Endothelial cell of umbilical vein (primary cell): ENCODE measurements around the gene PHKA2. TPM values are rescaled to one million over a fixed set of nuclear protein-coding genes. Genes with fewer than 3 reads are reported as not detected.

Source experiments
- BruUV-seq: library from RNA; stranded (reverse); fragments of 400-500 nt; replicated peaks from 2 replicates; lab custom pipeline; 2021; lab: Mats Ljungman, UMichigan
- CTCF ChIA-PET: fragments of 300-600, 350-600 bp; sonication (Branson Sonifier 250); formaldehyde crosslinking; loops from one replicate; lab custom pipeline; 2021; ENCODE audit warnings: antibody characterized with exemption, inconsistent platforms; lab: Charles Lee
- POLR2A ChIA-PET: fragments of 300-600, 350-600 bp; sonication (Branson Sonifier 250); formaldehyde crosslinking; loops from one replicate; lab custom pipeline; 2021; ENCODE audit warnings: antibody characterized with exemption, inconsistent platforms; lab: Charles Lee
- DNase-seq: peaks from one replicate; pipeline ENCODE4 v3.0.0-alpha.2; 2011; ENCODE audit warnings: low read depth, low spot score
- FAIRE-seq: peaks from 2 replicates; lab custom pipeline; 2011; peaks lifted over from hg19 to GRCh38; lab: Jason Lieb, UNC
- H2AFZ ChIP-seq: 2 replicates; pipeline ENCODE4 v1.6.0; 2012; ENCODE audit warnings: low read depth, low read length, control low read depth, inconsistent platforms
- H3K27ac ChIP-seq: 2 replicates; pipeline ENCODE4 v1.5.1; 2011; ENCODE audit warnings: low read depth, mild to moderate bottlenecking, control low read depth, low read length, moderate library complexity; ENCODE audit not compliant: insufficient read depth
- H3K27me3 ChIP-seq, 2 experiments: 2 replicates each; pipeline versions ENCODE4 v1.6.0 to v1.6.1; 2011; ENCODE audit warnings: low read length in 2 of 2, mixed read lengths in 1 of 2; ENCODE audit not compliant: control insufficient read depth in 2 of 2, insufficient read depth in 2 of 2
- H3K36me3 ChIP-seq, 2 experiments: 2 replicates in 1 of 2; 3 replicates in 1 of 2; pipeline ENCODE4 v1.5.1; 2011; ENCODE audit warnings: low read length in 2 of 2, mild to moderate bottlenecking in 1 of 2, moderate library complexity in 1 of 2; ENCODE audit not compliant: control insufficient read depth in 2 of 2, insufficient read depth in 2 of 2; ENCODE audit errors: extremely low read depth in 1 of 2
- H3K4me1 ChIP-seq: 3 replicates; pipeline ENCODE4 v1.5.1; 2011; ENCODE audit warnings: mild to moderate bottlenecking, low read length; ENCODE audit not compliant: control insufficient read depth, insufficient read depth; ENCODE audit errors: extremely low read depth
- H3K4me2 ChIP-seq: 2 replicates; pipeline ENCODE4 v1.6.1; 2011; ENCODE audit warnings: low read length, control low read depth, mixed read lengths; ENCODE audit not compliant: insufficient read depth
- H3K4me3 ChIP-seq, 3 experiments: fragments of 200-600 bp in 1 of 3; sonication (generic), shearing (Covaris generic) in 1 of 3; replicated peaks in 1 of 3; 2 replicates each; pipeline ENCODE4 v1.5.1; 2011 to 2016; ENCODE audit warnings: control low read depth in 3 of 3, low read length in 3 of 3, mild to moderate bottlenecking in 2 of 3, inconsistent platforms in 1 of 3, low read depth in 1 of 3, moderate library complexity in 1 of 3; ENCODE audit not compliant: insufficient read depth in 1 of 3
- H3K79me2 ChIP-seq: 2 replicates; pipeline ENCODE4 v1.6.0; 2012; ENCODE audit warnings: low read length, inconsistent platforms; ENCODE audit not compliant: control insufficient read depth, insufficient read depth
- H3K9ac ChIP-seq: replicated peaks from 2 replicates; pipeline ENCODE3; 2011; ENCODE audit warnings: low read length, control low read depth; ENCODE audit not compliant: insufficient read depth; ENCODE audit errors: extremely low read depth
- H3K9me1 ChIP-seq: replicated peaks from 3 replicates; pipeline ENCODE4 v1.6.0; 2011; ENCODE audit warnings: mild to moderate bottlenecking, low read length; ENCODE audit not compliant: control insufficient read depth, insufficient read depth; ENCODE audit errors: extremely low read depth
- H3K9me3 ChIP-seq: replicated peaks from 2 replicates; pipeline ENCODE4 v1.5.1; 2012; ENCODE audit warnings: low read length, inconsistent platforms; ENCODE audit not compliant: control insufficient read depth, insufficient read depth
- H4K20me1 ChIP-seq: replicated peaks from 2 replicates; pipeline ENCODE3; 2011; ENCODE audit warnings: mild to moderate bottlenecking, low read length; ENCODE audit not compliant: control insufficient read depth, insufficient read depth; ENCODE audit errors: extremely low read depth
- CTCF ChIP-seq, 2 donors: IDR thresholded peaks; 1 replicate in 1 of 2; 2 replicates in 1 of 2; pipeline ENCODE4 v1.5.1; 2011; ENCODE audit warnings: low read length in 2 of 2, mild to moderate bottlenecking in 2 of 2, moderate library complexity in 2 of 2, control low read depth in 1 of 2, inconsistent platforms in 1 of 2, low read depth in 1 of 2; ENCODE audit not compliant: insufficient read depth in 1 of 2; ENCODE audit errors: extremely low read depth in 1 of 2
- EZH2 ChIP-seq: IDR thresholded peaks from 2 replicates; pipeline ENCODE4 v1.6.1; 2012; ENCODE audit warnings: borderline replicate concordance, low read depth, mild to moderate bottlenecking, moderate library complexity, low read length, inconsistent platforms; ENCODE audit not compliant: severe bottlenecking
- FOS ChIP-seq: IDR thresholded peaks from 2 replicates; pipeline ENCODE4 v1.6.1; 2011; ENCODE audit warnings: mild to moderate bottlenecking, low read length, moderate library complexity, borderline replicate concordance; ENCODE audit not compliant: insufficient read depth
- GATA2 ChIP-seq: IDR thresholded peaks from 2 replicates; pipeline ENCODE4 v1.7.0; 2011; ENCODE audit warnings: low read depth, mild to moderate bottlenecking, moderate library complexity, mixed read lengths, low read length; ENCODE audit not compliant: insufficient read length, insufficient read depth
- JUN ChIP-seq: IDR thresholded peaks from 2 replicates; pipeline ENCODE4 v1.6.1; 2011; ENCODE audit warnings: borderline replicate concordance, low read depth; ENCODE audit not compliant: insufficient read length, insufficient read depth
- MAX ChIP-seq: IDR thresholded peaks from 2 replicates; pipeline ENCODE4 v1.6.1; 2011; ENCODE audit not compliant: insufficient read depth, insufficient read length
- MYC ChIP-seq: IDR thresholded peaks from one replicate; pipeline ENCODE4 v1.6.1; 2011; ENCODE audit warnings: mild to moderate bottlenecking, low read depth, low read length
- POLR2A ChIP-seq: IDR thresholded peaks from 2 replicates; pipeline ENCODE4 v1.6.1; 2012; ENCODE audit warnings: low read depth, mild to moderate bottlenecking, control low read depth, low read length
- POLR2AphosphoS5 ChIP-seq: IDR thresholded peaks from 2 replicates; pipeline ENCODE4 v1.6.1; 2012; ENCODE audit warnings: low read depth, mild to moderate bottlenecking, control low read depth, low read length, moderate library complexity; ENCODE audit not compliant: insufficient read depth
- dilution Hi-C: fragments of 300-500 bp; cut with MboI; formaldehyde crosslinking; loops from one replicate; pipeline ENCODE4 v1.15.0; 2019; ENCODE audit warnings: low sequenced_read_pairs; ENCODE audit not compliant: extremely low pct_ligation_motif_present
- intact Hi-C: fragments of 100-400 bp; cut with micrococcal nuclease; formaldehyde crosslinking; loops from one replicate; pipeline ENCODE4 v1.10.0; 2022
- polyA plus RNA-seq, 4 experiments: library from polyadenylated mRNA; depleted of rRNA in 3 of 4; stranded (reverse) in 3 of 4; unstranded in 1 of 4; fragments of >200 nt; gene quantifications; 2 replicates each; pipeline versions ENCODE4 v1.2.1 to v1.2.3, GENCODE V29; 2011 to 2012; ENCODE audit warnings: missing spikeins in 1 of 4
- total RNA-seq: library from RNA; stranded (reverse); gene quantifications from 2 replicates; pipeline ENCODE4 v1.2.3, GENCODE V29; 2021

Gene PHKA2
- total and polyA plus RNA-seq, 2 donors (not counting 3 experiments of a cell fraction or from before 2014, with no cell fraction given): 16.7 to 17.1 TPM

GRCh38 chrX:18887825-18888212, 96.1 kb downstream of the PHKA2 start:
- Histone ChIP-seq H3K4me2 (no peak overlapping the region), H3K9ac (no peak overlapping the region), H3K36me3 (no peaks in the 10 kb centered on the region), H4K20me1 (no peaks in the 10 kb centered on the region), H2AFZ (no peak overlapping the region), H3K9me1 (no peaks in the 10 kb centered on the region), H3K4me3 (no peak overlapping the region), H3K79me2 (no peaks in the 10 kb centered on the region), H3K27me3 (no peaks in the 10 kb centered on the region), H3K4me1 (peaks cover 12% of the 10 kb centered on the region), H3K27ac (no peak overlapping the region), H3K9me3 (no peaks in the 10 kb centered on the region)
- ChIA-PET CTCF (no interaction called here), POLR2A (no interaction called here)
- no TSS peak for BruUV-seq
- peak; percentile 12 for FAIRE-seq
- no peak for TF ChIP-seq MYC
- no peak for TF ChIP-seq POLR2A
- TF ChIP-seq FOS: no peak
- no peak for TF ChIP-seq CTCF (IDR thresholded peaks at IDR 0.05; ENCODE audit: extremely low read depth in 1 of 2, insufficient read depth in 1 of 2, low read depth in 1 of 2, low read length in 2 of 2)
- TF ChIP-seq EZH2: no peak
- TF ChIP-seq JUN: no peak
- TF ChIP-seq POLR2AphosphoS5: no peak
- no peak for TF ChIP-seq MAX
- TF ChIP-seq GATA2: no peak
- intact Hi-C loops: loop anchor here (2.0 to 5.0 kb wide), 4 partner anchors 94 to 476 kb away; partner anchors contain the start of gene PHKA2
- no peak for DNase-seq
- dilution Hi-C loops: no loop called here
